Panc1 (cell line): ENCODE results near the gene NAAA. TPM values are rescaled to one million over a fixed set of nuclear protein-coding genes. Genes with fewer than 3 reads are reported as not detected.

Source experiments
- ATAC-seq: fragments of 200-7000 bp; cut with Tn5 transposase; 2 replicates; pipeline ENCODE4 v1.9.1; 2020; ENCODE audit warnings: mild to moderate bottlenecking, moderate library complexity
- BruUV-seq: library from RNA; stranded (reverse); fragments of 400-500 nt; replicated peaks from 2 replicates; lab custom pipeline; 2021; lab: Mats Ljungman, UMichigan
- CTCF ChIA-PET: fragments of 300-600 bp; sonication (Branson Sonifier 250); formaldehyde crosslinking; loops from one replicate; lab custom pipeline; 2022; ENCODE audit warnings: antibody characterized with exemption; lab: Charles Lee
- POLR2A ChIA-PET: fragments of 300-600 bp; sonication (Branson Sonifier 250); formaldehyde crosslinking; loops from one replicate; lab custom pipeline; 2022; ENCODE audit warnings: antibody characterized with exemption; lab: Charles Lee
- DNase-seq: peaks from one replicate; pipeline ENCODE4 v3.0.0-alpha.2; 2010; ENCODE audit warnings: low read depth, low spot score
- H3K27ac ChIP-seq: 2 replicates; pipeline ENCODE4 v1.5.1; 2011; ENCODE audit warnings: mild to moderate bottlenecking, low read length, inconsistent platforms
- H3K27me3 ChIP-seq: fragments of 200-500 bp; sonication (Bioruptor generic); 2 replicates; pipeline ENCODE4 v1.6.0; 2014; ENCODE audit warnings: low read length, inconsistent platforms; ENCODE audit not compliant: control insufficient read depth, insufficient read depth
- H3K36me3 ChIP-seq: fragments of 200-500 bp; sonication (Bioruptor generic); 2 replicates; pipeline ENCODE4 v1.5.1; 2014; ENCODE audit warnings: inconsistent platforms, mild to moderate bottlenecking, low read length, moderate library complexity; ENCODE audit not compliant: control insufficient read depth, insufficient read depth
- H3K4me1 ChIP-seq: 2 replicates; pipeline ENCODE4 v1.5.1; 2011; ENCODE audit warnings: inconsistent platforms, mild to moderate bottlenecking, low read length, moderate library complexity; ENCODE audit not compliant: control insufficient read depth, insufficient read depth
- H3K4me3 ChIP-seq, 2 experiments: 2 replicates each; pipeline ENCODE4 v1.5.1; 2011 to 2012; ENCODE audit warnings: low read depth in 2 of 2, low read length in 2 of 2, mild to moderate bottlenecking in 2 of 2, inconsistent platforms in 1 of 2, moderate library complexity in 1 of 2
- H3K9me3 ChIP-seq: fragments of 200-500 bp; sonication (Bioruptor generic); 2 replicates; pipeline ENCODE4 v1.5.1; 2014; ENCODE audit warnings: low read depth, mild to moderate bottlenecking, inconsistent platforms, low read length, moderate library complexity; ENCODE audit not compliant: control insufficient read depth, insufficient read depth
- POLR2AphosphoS5 ChIP-seq: IDR thresholded peaks from 2 replicates; pipeline ENCODE4 v1.6.1; 2012; ENCODE audit warnings: mild to moderate bottlenecking, low read depth, low read length, moderate library complexity
- SIN3A ChIP-seq: IDR thresholded peaks from 2 replicates; pipeline ENCODE4 v1.6.1; 2012; ENCODE audit warnings: low read depth, mild to moderate bottlenecking, low read length, moderate library complexity, borderline replicate concordance; ENCODE audit not compliant: insufficient read depth
- TCF7L2 ChIP-seq: IDR thresholded peaks from 2 replicates; pipeline ENCODE4 v1.6.1; 2011; ENCODE audit warnings: mild to moderate bottlenecking, low read depth, low read length, inconsistent platforms
- in situ Hi-C: cut with HindIII; loops from 2 replicates; pipeline ENCODE4 v1.10.0; 2016; ENCODE audit warnings: low sequenced_read_pairs, low pct_unique_long_range_greater_than_20kb
- intact Hi-C: fragments of 100-400 bp; cut with micrococcal nuclease; formaldehyde crosslinking; loops from one replicate; pipeline ENCODE4 v1.10.0; 2022; ENCODE audit not compliant: unreplicated experiment
- total RNA-seq: library from RNA; stranded (reverse); gene quantifications from one replicate; pipeline ENCODE4 v1.2.1, GENCODE V29; 2021; ENCODE audit not compliant: unreplicated experiment
- TF ChIP-seq, protein P1 (sequence below): fragments of 450-650 bp; IDR thresholded peaks from 2 replicates; pipeline ENCODE4 v1.5.1; 2017; ENCODE audit warnings: mild to moderate bottlenecking
- TF ChIP-seq, protein P2 (sequence below), 2 experiments: IDR thresholded peaks; 2 replicates each; pipeline ENCODE4 v1.6.1; 2011 to 2012; ENCODE audit warnings: low read depth in 2 of 2, control low read depth in 1 of 2, low read length in 1 of 2, mild to moderate bottlenecking in 1 of 2, moderate library complexity in 1 of 2; ENCODE audit not compliant: insufficient read depth in 1 of 2

The NAAA gene
- total RNA-seq, 1 experiment from 2014 or later, result 11.9 TPM

- no peak for DNase-seq
- H3K27me3 ChIP-seq, result no peaks in the 10 kb centered on the region
- no peaks in the 10 kb centered on the region for H3K9me3 ChIP-seq
- H3K36me3 ChIP-seq, result no peaks in the 10 kb centered on the region
- no peak overlapping the region for H3K27ac ChIP-seq
- in situ Hi-C loops (no loop called here), intact Hi-C loops (no loop called here)
- ChIA-PET CTCF (no interaction called here), POLR2A (no interaction called here)
- TF ChIP-seq SIN3A (no peak), POLR2AphosphoS5 (no peak), TCF7L2 (no peak)
- TF ChIP-seq, protein P1, sequence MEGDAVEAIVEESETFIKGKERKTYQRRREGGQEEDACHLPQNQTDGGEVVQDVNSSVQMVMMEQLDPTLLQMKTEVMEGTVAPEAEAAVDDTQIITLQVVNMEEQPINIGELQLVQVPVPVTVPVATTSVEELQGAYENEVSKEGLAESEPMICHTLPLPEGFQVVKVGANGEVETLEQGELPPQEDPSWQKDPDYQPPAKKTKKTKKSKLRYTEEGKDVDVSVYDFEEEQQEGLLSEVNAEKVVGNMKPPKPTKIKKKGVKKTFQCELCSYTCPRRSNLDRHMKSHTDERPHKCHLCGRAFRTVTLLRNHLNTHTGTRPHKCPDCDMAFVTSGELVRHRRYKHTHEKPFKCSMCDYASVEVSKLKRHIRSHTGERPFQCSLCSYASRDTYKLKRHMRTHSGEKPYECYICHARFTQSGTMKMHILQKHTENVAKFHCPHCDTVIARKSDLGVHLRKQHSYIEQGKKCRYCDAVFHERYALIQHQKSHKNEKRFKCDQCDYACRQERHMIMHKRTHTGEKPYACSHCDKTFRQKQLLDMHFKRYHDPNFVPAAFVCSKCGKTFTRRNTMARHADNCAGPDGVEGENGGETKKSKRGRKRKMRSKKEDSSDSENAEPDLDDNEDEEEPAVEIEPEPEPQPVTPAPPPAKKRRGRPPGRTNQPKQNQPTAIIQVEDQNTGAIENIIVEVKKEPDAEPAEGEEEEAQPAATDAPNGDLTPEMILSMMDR, result no peak
- TF ChIP-seq, protein P2, sequence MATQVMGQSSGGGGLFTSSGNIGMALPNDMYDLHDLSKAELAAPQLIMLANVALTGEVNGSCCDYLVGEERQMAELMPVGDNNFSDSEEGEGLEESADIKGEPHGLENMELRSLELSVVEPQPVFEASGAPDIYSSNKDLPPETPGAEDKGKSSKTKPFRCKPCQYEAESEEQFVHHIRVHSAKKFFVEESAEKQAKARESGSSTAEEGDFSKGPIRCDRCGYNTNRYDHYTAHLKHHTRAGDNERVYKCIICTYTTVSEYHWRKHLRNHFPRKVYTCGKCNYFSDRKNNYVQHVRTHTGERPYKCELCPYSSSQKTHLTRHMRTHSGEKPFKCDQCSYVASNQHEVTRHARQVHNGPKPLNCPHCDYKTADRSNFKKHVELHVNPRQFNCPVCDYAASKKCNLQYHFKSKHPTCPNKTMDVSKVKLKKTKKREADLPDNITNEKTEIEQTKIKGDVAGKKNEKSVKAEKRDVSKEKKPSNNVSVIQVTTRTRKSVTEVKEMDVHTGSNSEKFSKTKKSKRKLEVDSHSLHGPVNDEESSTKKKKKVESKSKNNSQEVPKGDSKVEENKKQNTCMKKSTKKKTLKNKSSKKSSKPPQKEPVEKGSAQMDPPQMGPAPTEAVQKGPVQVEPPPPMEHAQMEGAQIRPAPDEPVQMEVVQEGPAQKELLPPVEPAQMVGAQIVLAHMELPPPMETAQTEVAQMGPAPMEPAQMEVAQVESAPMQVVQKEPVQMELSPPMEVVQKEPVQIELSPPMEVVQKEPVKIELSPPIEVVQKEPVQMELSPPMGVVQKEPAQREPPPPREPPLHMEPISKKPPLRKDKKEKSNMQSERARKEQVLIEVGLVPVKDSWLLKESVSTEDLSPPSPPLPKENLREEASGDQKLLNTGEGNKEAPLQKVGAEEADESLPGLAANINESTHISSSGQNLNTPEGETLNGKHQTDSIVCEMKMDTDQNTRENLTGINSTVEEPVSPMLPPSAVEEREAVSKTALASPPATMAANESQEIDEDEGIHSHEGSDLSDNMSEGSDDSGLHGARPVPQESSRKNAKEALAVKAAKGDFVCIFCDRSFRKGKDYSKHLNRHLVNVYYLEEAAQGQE (IDR thresholded peaks at IDR 0.05; ENCODE audit: insufficient read depth in 1 of 2, low read depth in 2 of 2, low read length in 1 of 2), result no peak
- BruUV-seq, result no TSS peak
- no peaks in the 10 kb centered on the region for H3K4me1 ChIP-seq
- no peak for ATAC-seq
- H3K4me3 ChIP-seq, result no peak overlapping the region
Measured at GRCh38 chr4:75878246-75878756, 62.5 kb downstream of the NAAA start.

DNA sequence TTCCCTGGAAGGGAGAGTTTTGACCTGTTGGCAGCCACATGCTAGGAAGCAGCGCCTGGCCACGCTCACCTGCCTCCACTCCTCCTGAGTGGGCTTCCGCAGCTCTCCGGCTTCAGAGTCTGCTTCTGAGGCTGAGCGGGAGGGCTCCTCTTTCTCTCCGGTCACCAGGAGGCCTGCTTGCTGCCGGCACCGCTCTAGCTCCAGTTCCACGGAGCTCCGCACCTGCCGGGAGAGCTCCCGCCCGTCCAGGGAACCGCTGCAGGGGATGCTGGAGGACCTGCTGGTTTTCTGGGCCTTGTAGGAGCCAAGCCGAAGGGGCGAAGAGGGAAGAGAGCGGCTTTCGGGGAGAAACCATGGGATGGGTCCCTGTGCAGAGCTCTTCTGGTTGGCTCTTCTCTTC is 64.6 kb downstream of the NAAA start:
- CTCF ChIA-PET, result no interaction called here
- BruUV-seq, result no TSS peak
- intact Hi-C loops, result no loop called here
- no peaks in the 10 kb centered on the region for H3K36me3 ChIP-seq
- TF ChIP-seq POLR2AphosphoS5 (no peak), TCF7L2 (no peak), SIN3A (no peak)
- TF ChIP-seq, protein P1, result no peak
- TF ChIP-seq, protein P2 (IDR thresholded peaks at IDR 0.05; ENCODE audit: insufficient read depth in 1 of 2, low read depth in 2 of 2, low read length in 1 of 2), result no peak
- no peaks in the 10 kb centered on the region for H3K4me1 ChIP-seq
- in situ Hi-C loops, result no loop called here
- no peaks in the 10 kb centered on the region for H3K27me3 ChIP-seq
- POLR2A ChIA-PET, result no interaction called here
- no peaks in the 10 kb centered on the region for H3K9me3 ChIP-seq
- no peak overlapping the region for H3K4me3 ChIP-seq
- H3K27ac ChIP-seq, result no peak overlapping the region
- no peak for ATAC-seq
- DNase-seq, result no peak
